EL (cell line): ENCODE data around the gene SLC12A3.

Source experiments
- DNase-seq: peaks from one replicate; pipeline ENCODE4 v3.0.0-alpha.2; 2016

Gene SLC12A3, protein sequence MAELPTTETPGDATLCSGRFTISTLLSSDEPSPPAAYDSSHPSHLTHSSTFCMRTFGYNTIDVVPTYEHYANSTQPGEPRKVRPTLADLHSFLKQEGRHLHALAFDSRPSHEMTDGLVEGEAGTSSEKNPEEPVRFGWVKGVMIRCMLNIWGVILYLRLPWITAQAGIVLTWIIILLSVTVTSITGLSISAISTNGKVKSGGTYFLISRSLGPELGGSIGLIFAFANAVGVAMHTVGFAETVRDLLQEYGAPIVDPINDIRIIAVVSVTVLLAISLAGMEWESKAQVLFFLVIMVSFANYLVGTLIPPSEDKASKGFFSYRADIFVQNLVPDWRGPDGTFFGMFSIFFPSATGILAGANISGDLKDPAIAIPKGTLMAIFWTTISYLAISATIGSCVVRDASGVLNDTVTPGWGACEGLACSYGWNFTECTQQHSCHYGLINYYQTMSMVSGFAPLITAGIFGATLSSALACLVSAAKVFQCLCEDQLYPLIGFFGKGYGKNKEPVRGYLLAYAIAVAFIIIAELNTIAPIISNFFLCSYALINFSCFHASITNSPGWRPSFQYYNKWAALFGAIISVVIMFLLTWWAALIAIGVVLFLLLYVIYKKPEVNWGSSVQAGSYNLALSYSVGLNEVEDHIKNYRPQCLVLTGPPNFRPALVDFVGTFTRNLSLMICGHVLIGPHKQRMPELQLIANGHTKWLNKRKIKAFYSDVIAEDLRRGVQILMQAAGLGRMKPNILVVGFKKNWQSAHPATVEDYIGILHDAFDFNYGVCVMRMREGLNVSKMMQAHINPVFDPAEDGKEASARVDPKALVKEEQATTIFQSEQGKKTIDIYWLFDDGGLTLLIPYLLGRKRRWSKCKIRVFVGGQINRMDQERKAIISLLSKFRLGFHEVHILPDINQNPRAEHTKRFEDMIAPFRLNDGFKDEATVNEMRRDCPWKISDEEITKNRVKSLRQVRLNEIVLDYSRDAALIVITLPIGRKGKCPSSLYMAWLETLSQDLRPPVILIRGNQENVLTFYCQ

GRCh38 chr16:56864960-56865359, at the start of gene SLC12A3:
TSS of gene SLC12A3 (plus strand) at chr16:56865207. CDS start at chr16:56865236, 29 bp downstream.
- DNase-seq, result no peak

- no peak for DNase-seq
Measured at GRCh38 chr16:56815721-56816120, 49.3 kb upstream of the SLC12A3 start.

DNA sequence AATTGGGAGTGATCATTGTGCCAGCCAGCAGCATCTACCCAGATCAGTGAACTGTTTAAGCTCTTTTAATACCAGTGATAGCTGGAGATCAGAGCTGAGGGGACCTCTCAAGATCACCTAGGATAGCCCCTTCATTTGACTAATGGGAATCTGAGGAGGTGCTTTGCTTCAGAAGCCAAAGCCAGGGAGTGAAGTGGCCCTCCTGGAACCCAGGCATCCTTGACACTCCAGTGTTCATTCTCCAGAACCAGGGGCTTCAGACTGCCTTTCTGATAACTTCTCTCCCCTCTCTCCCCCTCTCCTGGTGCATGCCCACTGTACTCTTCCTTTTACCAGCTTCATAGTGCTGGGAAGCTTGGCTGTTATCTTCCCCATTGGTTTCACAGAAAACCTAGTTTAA, 48.0 kb upstream of the SLC12A3 start:
- DNase-seq, result no peak

DNA sequence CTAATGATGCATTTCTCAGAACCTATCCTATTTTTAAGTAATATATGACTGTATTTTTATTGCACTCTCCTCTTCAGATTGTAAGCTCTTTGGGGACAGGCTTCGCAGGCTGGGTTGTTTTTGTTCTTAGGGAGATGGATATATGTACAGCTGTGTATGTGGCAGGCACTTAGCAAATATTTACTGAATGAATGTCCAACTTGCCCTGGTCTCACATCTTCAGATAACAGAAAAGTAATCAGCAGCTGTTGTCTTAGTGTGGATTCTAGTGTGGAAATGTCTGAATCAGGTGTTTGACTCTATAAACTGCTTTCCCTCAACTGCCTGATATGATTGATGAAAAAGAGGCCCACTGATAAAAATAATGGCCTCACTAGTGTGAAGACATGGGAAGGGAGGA, 47.1 kb upstream of the SLC12A3 start:
- no peak for DNase-seq

- no peak for DNase-seq
Measured at GRCh38 chr16:56823081-56823733, 41.8 kb upstream of the SLC12A3 start.

- DNase-seq, result no peak
Measured at GRCh38 chr16:56824331-56824730, 40.7 kb upstream of the SLC12A3 start.

- DNase-seq, result no peak
Measured at GRCh38 chr16:56824804-56825203, 40.2 kb upstream of the SLC12A3 start.

DNA sequence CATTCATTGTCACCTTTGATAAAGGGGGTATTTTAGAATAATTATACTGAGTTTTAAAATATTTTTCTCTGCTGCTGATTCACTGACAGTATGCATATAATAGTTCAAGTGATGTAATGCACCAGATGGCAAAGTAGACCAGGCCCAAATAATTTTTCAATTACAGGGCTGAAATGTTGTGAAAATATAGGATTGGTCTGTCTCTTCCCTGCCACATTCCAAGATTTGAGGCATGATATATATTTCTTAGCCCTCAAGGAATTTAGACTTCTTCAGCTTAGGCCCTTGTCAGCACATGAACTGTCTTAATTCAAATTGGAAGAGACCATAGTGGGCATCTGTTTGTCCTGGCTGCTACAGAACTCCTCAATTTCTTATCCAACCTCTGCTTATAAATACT, 39.2 kb upstream of the SLC12A3 start:
- peak; percentile 32 for DNase-seq

GRCh38 chr16:56828647-56829046, 36.4 kb upstream of the SLC12A3 start:
- no peak for DNase-seq

GRCh38 chr16:56830669-56831068, 34.3 kb upstream of the SLC12A3 start:
- DNase-seq, result no peak

DNA sequence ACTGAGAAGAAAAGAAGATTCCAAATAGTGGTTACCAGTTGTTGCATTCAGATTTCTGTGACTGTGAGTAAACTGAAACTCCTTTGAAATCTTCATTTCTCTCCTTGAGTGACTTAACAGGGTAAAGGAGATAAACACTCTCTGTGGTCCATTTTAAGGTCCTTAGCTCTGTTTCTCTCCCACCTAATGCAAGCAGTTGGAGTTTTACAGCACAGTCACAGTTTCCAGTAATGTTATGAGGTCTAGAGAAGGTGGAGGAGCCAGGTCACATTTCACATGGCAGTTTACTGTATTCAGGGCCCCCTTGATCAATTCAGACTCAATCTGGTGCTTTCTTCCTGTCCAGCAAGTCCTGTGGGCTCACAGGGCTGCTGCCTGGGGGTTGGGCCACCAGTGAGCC, 32.2 kb upstream of the SLC12A3 start:
- no peak for DNase-seq

DNA sequence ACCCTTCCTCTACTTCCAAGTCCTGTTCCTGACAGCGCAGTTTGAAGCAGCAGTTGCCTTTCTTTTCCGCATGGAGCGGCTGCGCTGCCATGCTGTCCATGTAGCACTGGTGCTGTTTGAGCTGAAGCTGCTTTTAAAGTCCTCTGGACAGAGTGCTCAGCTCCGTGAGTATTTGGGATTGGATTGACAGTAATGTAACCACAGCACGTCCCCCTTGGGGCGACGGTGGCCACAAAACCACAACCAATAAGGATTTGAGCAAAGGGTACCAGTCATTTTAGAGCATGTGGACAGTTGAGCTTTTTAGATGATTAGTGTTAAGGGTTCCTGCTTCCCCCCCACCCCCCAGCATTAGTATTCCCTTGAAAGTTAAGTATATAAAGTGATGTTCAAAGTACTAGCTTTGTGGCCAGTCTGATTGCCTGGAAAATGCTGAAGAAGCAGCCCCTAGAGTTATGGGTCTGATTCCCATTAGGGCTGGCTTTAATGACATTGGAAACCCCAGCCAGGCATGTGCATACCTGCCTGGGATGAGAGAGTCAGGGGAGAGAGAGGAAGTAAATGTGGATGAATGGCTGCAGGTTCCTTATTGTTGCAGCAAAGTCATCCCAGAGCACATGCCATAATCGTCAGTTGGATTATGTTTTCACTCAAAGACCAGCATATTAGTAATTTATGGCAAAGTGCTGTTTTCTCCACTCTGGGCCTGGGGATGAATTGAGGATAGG, 31.6 kb upstream of the SLC12A3 start:
- DNase-seq, result no peak

DNA sequence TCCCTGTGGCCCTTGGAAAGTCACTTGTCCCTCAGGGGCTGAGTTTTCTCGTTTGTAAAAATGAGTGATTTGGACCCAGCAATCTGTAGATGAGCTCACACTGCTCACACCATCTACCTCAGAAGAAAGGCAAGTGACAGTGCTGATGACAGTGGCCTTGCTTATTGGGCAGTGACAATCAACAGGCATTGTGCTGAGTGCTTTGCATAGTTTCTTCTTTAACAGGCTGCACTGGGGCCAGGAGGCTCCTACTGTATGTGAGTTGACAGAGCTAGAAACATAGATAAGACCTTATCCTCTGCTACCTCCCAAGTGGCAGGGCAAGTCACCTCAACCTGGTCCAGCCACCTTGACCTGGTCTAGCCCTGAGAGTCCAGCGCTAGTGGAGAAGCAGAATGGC, 29.7 kb upstream of the SLC12A3 start:
- DNase-seq, result no peak

- no peak for DNase-seq
Measured at GRCh38 chr16:56836410-56837230, 28.4 kb upstream of the SLC12A3 start.

- DNase-seq, result no peak
Measured at GRCh38 chr16:56838622-56839337, 26.2 kb upstream of the SLC12A3 start.

DNA sequence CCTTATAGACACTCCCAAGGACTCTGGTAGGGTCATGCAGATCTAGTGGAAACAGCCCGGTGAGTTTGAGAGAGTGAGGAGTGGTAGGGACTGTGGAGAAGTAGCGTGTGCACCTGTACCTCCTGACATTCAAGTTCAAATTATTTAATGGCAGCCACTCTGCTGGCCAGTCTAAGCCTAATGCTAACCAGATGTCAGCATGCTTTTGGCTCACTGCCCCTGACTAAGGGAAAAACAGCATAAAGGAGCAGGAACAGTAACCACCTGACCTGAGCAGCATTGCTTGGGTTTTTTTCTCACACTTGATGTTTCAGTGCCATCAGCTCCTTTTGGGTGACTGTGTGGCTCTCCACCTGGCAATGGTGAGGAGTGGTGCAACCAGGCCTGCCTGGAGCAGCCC, 23.8 kb upstream of the SLC12A3 start:
- no peak for DNase-seq

GRCh38 chr16:56841659-56842058, 23.3 kb upstream of the SLC12A3 start:
- no peak for DNase-seq

DNA sequence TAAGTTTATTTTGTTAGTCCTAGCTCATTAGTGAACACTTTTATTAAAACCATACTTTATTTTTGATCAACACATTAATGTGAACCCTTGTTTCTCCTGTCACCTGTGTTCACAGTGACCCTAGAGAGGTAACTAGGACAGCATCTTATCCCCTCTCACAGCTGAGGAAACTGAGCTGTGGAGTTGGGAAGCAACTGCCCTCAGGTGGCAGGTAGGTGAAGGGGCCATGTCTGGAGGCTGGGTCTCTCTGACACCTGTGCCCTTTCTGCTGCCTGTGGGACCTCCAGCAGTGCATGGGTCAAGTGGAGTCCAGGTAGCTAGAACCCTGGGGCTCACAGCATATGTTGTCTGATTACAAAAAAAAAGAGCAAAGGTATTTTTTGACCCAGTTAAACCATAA, 22.9 kb upstream of the SLC12A3 start:
- no peak for DNase-seq

- no peak for DNase-seq
Measured at GRCh38 chr16:56844056-56844455, 21.0 kb upstream of the SLC12A3 start.

DNA sequence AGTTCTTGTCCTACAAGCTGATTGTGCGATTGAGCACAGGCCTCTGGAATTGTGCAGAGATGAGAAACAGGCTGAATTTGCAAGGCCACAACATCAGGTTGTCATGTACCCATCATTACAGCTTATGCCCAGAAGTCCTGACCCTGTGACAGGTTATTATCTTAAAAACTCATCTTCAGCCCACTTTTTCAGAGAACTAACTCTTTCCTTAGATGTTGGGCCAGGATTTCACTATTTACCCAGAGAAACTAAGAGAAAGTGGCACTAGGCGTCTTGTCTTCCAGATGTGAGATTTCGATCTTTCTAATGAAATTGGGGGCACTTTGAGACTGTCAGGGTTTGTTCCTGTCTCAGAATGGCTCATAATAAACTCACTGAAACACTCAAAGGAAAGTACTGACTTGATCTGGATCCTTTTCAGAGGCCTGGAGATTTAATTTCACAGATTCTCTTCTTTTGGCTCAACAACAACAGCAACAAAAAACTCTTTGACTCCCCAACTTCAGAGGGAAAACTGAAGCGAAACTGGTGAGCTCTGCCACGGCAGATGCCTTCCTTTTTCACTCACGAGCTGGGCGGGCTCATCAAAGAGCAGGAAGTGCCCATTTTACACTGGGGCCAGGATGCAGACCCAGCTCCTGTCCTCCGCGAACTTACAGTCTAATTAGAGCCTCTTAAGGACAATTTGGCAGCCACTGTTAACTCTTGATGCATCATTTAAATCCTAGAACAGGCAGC, 17.7 kb upstream of the SLC12A3 start:
- peak; percentile 25 for DNase-seq
